H1 (cell line): Measurements from ENCODE around the gene PTPRCAP. TPM values are rescaled to one million over a fixed set of nuclear protein-coding genes. Genes with fewer than 3 reads are reported as not detected.

Experiments used
- CEBPB ChIP-seq: IDR thresholded peaks from 2 replicates; pipeline ENCODE4 v1.6.1; 2012; ENCODE audit warnings: low read depth, low read length
- KDM4A ChIP-seq: IDR thresholded peaks from one replicate; pipeline ENCODE4 v1.7.1; 2012; ENCODE audit warnings: low read depth, mild to moderate bottlenecking, moderate library complexity, low read length, inconsistent platforms; ENCODE audit not compliant: severe bottlenecking
- PHF8 ChIP-seq: fragments of 200-600 bp; sonication (generic); conservative IDR thresholded peaks from 2 replicates; pipeline ENCODE4 v1.7.1; 2012; ENCODE audit warnings: low read depth, mild to moderate bottlenecking, inconsistent platforms, low read length, moderate library complexity
- RNF2 ChIP-seq: fragments of 200-900, 300-1000 bp; sonication (generic); IDR thresholded peaks from 2 replicates; pipeline ENCODE4 v1.7.1; 2016; ENCODE audit warnings: borderline replicate concordance, low read depth, mild to moderate bottlenecking, antibody characterized with exemption, low read length; ENCODE audit not compliant: poor library complexity, severe bottlenecking; ENCODE audit errors: missing control alignments
- SIRT6 ChIP-seq: IDR thresholded peaks from one replicate; pipeline ENCODE4 v1.7.1; 2012; ENCODE audit warnings: low read length, inconsistent platforms
- TCF12 ChIP-seq: IDR thresholded peaks from 2 replicates; pipeline ENCODE4 v1.6.1; 2011; ENCODE audit warnings: low read depth, mild to moderate bottlenecking, low read length
- polyA plus RNA-seq, 7 experiments: library from polyadenylated mRNA; depleted of rRNA in 3 of 7; stranded (reverse) in 5 of 7; unstranded in 2 of 7; fragments of >200 nt in 5 of 7; fragments of 200-250 nt in 2 of 7; gene quantifications; 1 replicate in 5 of 7; 2 replicates in 1 of 7; 4 replicates in 1 of 7; pipeline versions ENCODE4 v1.2.1 to v1.2.3, GENCODE V29; 2011 to 2013; ENCODE audit warnings: missing spikeins in 2 of 7, mixed read lengths in 2 of 7
- total RNA-seq: library from RNA; stranded (reverse); fragmentation: NEBNext Ultra II Directional; extraction: Animal tissue kit (Norgen Biotek cat#: 25700); gene quantifications from 2 replicates; pipeline ENCODE4 v1.2.1, GENCODE V29; 2021

PTPRCAP gene
- total and polyA plus RNA-seq, 2 of the 8 experiments (the other 6 are each of a cell fraction or from before 2014, with no cell fraction given) = 0.78 to 6.7 TPM

- TF ChIP-seq SIRT6 (no peak), TCF12 (no peak), CEBPB (no peak), PHF8 (no peak), RNF2 (no peak), KDM4A (no peak)
These were observed 25.7 kb upstream of the PTPRCAP start (continued) for GRCh38 chr11:67463186-67463585.
